Heart right ventricle (tissue), 16 donors: ENCODE data around the gene SULT1A2. TPM values are rescaled to one million over a fixed set of nuclear protein-coding genes. Genes with fewer than 3 reads are reported as not detected.
A peak's percentile ranks its signal among the peaks of the same experiment; 100 is the strongest.

ENCODE experiments used
- ATAC-seq, 8 donors: fragments of 200-7000 bp; cut with Tn5 transposase; one replicate each; pipeline ENCODE4 v1.9.1; 2020; ENCODE audit warnings: mild to moderate bottlenecking in 8 of 8, moderate library complexity in 8 of 8, moderate number of reproducible peaks in 1 of 8
- DNase-seq, 2 donors: peaks; one replicate each; pipeline ENCODE4 v3.0.0-alpha.2; 2020
- H3K27ac ChIP-seq, 10 donors: fragments of 200-600 bp; sonication (generic) in 2 of 10; one replicate each; pipeline versions ENCODE4 v1.5.0 to v1.8.0; 2020 to 2022; ENCODE audit warnings: mild to moderate bottlenecking in 3 of 10
- H3K27me3 ChIP-seq, 7 donors: fragments of 200-600 bp; one replicate each; pipeline ENCODE4 v1.8.0; 2021 to 2022; ENCODE audit warnings: mild to moderate bottlenecking in 2 of 7
- H3K36me3 ChIP-seq, 9 donors: fragments of 200-600 bp; sonication (generic) in 1 of 9; one replicate each; pipeline versions ENCODE4 v1.5.0 to v1.8.0; 2020 to 2022; ENCODE audit warnings: mild to moderate bottlenecking in 2 of 9
- H3K4me1 ChIP-seq, 9 donors: fragments of 200-600 bp; sonication (generic) in 1 of 9; one replicate each; pipeline versions ENCODE4 v1.5.0 to v1.8.0; 2020 to 2022; ENCODE audit warnings: mild to moderate bottlenecking in 4 of 9
- H3K4me3 ChIP-seq, 10 donors: fragments of 200-600 bp; sonication (generic) in 2 of 10; one replicate each; pipeline versions ENCODE4 v1.5.0 to v1.8.0; 2020 to 2022; ENCODE audit warnings: mild to moderate bottlenecking in 7 of 10, moderate library complexity in 2 of 10
- H3K9me3 ChIP-seq, 11 donors: fragments of 200-600 bp in 10 of 11; sonication (generic) in 2 of 11; one replicate each; pipeline versions ENCODE4 v1.5.0 to v1.8.0; 2013 to 2022; ENCODE audit warnings: mild to moderate bottlenecking in 2 of 11, control low read depth in 1 of 11, moderate library complexity in 1 of 11
- WGBS, 2 donors: extraction: QIAGEN DNeasy Blood & Tissue Kit; methylation state at CpG; one replicate each; pipeline ENCODE4 v1.1.7; 2013; ENCODE audit warnings: inconsistent platforms in 1 of 2; 5-methylcytosine and 5-hydroxymethylcytosine counted together
- intact Hi-C, 10 donors: fragments of 100-400 bp; cut with DNase I; formaldehyde crosslinking; loops; one replicate each; pipeline versions ENCODE4 v1.11.1 to v1.14.2; 2022
- polyA plus RNA-seq, 2 donors: library from polyadenylated mRNA; stranded (reverse); fragments of 200-250 nt; gene quantifications; one replicate each; pipeline ENCODE4 v1.2.3, GENCODE V29; 2013
- total RNA-seq, 10 donors: library from RNA; stranded (reverse); fragmentation: NEBNext Ultra II Directional in 3 of 10; extraction: Animal tissue kit (Norgen Biotek cat#: 25700) in 3 of 10; gene quantifications; one replicate each; pipeline versions ENCODE4 v1.2.1 to v1.2.4, GENCODE V29; 2021 to 2023
- TF ChIP-seq, protein P1 (sequence below), 9 donors: fragments of 200-600 bp; sonication (generic) in 2 of 9; IDR thresholded peaks; one replicate each; pipeline versions ENCODE4 v1.5.0 to v1.8.0; 2021 to 2022; ENCODE audit warnings: antibody characterized with exemption in 9 of 9, mild to moderate bottlenecking in 5 of 9, moderate library complexity in 1 of 9
- donor health status: Arrhythmogenic right ventricular cardiomyopathy.
- donor health status: ischemic (EF 13 %, LVEDD 7.1; RV severe dilation, severe dysfunction).
- donor health status: healthy with polysubstance abuse.
- donor health status: DM: no; HTN: yes; CAD: no.
- donor health status: DM: no; HTN: no; CAD: no.
- donor health status: ischemic (EF 25% LVEDD 6.9; RV normal size, moderate dysfunction).
- donor health status: ischemic (EF 25% LVEDD 5.7; RV mildly dilated, moderate dysfunction).
- donor health status: healthy.
- donor health status: DM: yes; HTN: yes; CAD: no.
- donor health status: Ischemic cardiomyopathy.
- donor health status: ischemic (EF 35%, LVEDD 5.7; RV mildly dilated, moderate dysfunction).
- donor health status: nonischemic (EF 11% LVEDD 7.7; RV severe dilation, severe dysfunction).
- donor health status: DM: yes; HTN: yes; CAD: no.
- donor health status: PGD.
- donor health status: ischemic (EF 29% LVEDD 5.4; RV normal size, mild dysfunction).
- donor health status: nonischemic (EF 23%, LVEDD 6.1; RV moderate dilation, normal function).

Gene SULT1A2
- total and polyA plus RNA-seq, 12 donors, result 0.24 to 1.7 (median 0.64) TPM

DNA sequence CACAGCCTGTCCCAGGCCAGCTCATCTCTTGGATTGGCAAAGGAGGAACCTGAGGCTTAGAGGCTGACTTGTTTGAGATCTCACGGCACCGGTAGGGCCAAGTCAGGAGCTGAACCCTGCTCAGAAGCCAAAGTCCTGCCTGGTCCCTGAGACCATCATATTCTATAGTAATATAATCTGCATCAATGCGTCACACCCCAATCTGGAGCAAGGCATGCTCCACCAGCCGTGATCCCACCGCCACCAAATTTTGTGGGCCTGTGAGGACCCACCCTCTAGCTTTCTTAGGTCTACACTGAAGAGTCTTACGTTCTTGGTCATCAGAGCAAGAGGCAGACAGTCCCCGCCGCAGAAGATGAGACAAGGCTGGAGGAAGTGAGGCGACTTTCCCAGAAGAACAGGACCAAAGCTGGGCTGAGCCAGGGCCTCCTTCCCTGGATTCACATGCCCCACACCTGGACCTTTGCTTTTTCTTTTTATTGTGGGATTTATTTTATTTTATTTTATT, 10.3 kb upstream of the SULT1A2 start:
- ATAC-seq, result no peak
- Histone ChIP-seq H3K36me3 (peaks cover 0 to 36% (median 0%) of the 10 kb centered on the region in 9 donors), H3K27ac (no peak overlapping the region), H3K27me3 (no peaks in the 10 kb centered on the region), H3K4me1 (peaks cover 0 to 23% (median 16%) of the 10 kb centered on the region in 9 donors), H3K4me3 (no peak overlapping the region), H3K9me3 (no peaks in the 10 kb centered on the region)
- WGBS, 2 donors, result 96% methylated on average over 9 of the region's 9 CpGs
- peak in 1 of 2 donors; percentile 2 for DNase-seq
- intact Hi-C loops, result no loop called here
- TF ChIP-seq, protein P1, sequence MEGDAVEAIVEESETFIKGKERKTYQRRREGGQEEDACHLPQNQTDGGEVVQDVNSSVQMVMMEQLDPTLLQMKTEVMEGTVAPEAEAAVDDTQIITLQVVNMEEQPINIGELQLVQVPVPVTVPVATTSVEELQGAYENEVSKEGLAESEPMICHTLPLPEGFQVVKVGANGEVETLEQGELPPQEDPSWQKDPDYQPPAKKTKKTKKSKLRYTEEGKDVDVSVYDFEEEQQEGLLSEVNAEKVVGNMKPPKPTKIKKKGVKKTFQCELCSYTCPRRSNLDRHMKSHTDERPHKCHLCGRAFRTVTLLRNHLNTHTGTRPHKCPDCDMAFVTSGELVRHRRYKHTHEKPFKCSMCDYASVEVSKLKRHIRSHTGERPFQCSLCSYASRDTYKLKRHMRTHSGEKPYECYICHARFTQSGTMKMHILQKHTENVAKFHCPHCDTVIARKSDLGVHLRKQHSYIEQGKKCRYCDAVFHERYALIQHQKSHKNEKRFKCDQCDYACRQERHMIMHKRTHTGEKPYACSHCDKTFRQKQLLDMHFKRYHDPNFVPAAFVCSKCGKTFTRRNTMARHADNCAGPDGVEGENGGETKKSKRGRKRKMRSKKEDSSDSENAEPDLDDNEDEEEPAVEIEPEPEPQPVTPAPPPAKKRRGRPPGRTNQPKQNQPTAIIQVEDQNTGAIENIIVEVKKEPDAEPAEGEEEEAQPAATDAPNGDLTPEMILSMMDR (IDR thresholded peaks at IDR 0.05), result no peak

DNA sequence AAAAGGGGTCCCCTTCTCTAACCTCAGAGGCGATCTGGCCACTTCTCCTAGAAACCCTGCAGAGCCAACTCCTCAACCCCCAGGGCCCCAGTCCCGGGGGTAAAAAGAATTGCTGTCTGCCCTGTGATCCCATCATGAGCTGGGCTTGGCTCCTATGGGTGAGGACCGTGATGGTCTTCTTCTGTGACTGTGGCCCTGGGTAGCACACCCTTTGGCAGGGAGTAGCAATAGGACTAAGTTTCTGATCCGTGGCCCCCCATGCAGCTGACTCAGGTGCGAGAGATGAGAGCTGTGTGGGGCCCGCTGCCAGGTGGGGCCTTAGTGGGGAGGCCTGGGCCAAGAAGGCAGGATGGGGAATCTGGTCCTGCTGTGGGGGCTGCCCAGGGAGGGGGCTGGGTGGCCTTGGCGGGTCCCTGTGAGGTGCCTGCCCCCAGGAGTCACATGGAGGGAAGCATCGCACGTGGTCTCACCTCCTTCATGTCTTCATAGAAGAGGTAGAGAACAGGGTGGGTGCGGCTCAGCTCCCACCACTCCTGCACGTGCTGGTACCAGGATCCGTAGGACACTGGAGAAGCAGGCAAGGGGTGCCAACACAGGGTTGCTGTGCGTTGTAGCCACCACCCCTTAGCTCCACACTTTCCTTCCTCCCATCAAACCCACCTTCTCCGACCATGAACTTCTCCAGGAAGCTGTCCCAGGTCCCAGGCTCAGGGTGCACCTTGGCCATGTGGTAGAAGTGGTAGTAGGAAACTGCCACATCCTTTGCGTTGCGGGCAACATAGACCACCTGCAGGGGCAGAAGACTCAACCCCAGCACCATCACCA, 9.7 kb upstream of the SULT1A2 start:
- intact Hi-C loops, result no loop called here
- DNase-seq, result peak in 1 of 2 donors; percentile 2
- no peak for ATAC-seq
- no peak overlapping the region for H3K4me3 ChIP-seq
- no peaks in the 10 kb centered on the region for H3K27me3 ChIP-seq
- H3K36me3 ChIP-seq, result peaks cover 0 to 36% (median 0%) of the 10 kb centered on the region in 9 donors
- 90 to 95% methylated on average over 16 of the region's 16 CpGs for WGBS, 2 donors
- H3K4me1 ChIP-seq, result peaks cover 0 to 23% (median 16%) of the 10 kb centered on the region in 9 donors
- H3K9me3 ChIP-seq, result no peaks in the 10 kb centered on the region
- TF ChIP-seq, protein P1 (IDR thresholded peaks at IDR 0.05), result no peak
- H3K27ac ChIP-seq, result no peak overlapping the region

DNA sequence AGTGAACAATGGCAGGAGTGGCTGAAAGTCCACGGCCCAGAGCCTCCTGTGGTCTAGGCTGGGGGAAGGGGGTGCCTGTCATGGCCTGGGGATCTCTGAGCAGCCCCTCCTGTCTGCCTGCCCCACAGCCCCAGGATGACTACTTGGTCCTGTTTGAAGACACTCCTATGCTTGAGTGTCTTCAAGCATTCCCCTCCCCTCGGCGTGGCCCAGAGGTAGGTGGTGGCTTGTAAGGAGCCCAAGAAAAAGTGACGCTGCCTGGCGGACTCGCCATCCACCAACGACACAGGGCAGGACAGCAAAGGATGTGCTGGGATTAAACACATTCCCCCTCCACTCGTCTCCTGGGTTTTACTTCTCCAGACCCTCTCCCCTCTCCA, 7.3 kb upstream of the SULT1A2 start:
- peaks cover 0 to 4% (median 2%) of the 10 kb centered on the region in 9 donors for H3K4me1 ChIP-seq
- WGBS, 2 donors, result 72 to 78% methylated on average over 8 of the region's 8 CpGs
- DNase-seq, result no peak
- no peak overlapping the region for H3K27ac ChIP-seq
- no peak for ATAC-seq
- H3K36me3 ChIP-seq, result peaks cover 0 to 36% (median 0%) of the 10 kb centered on the region in 9 donors
- H3K9me3 ChIP-seq, result no peaks in the 10 kb centered on the region
- no peak overlapping the region for H3K4me3 ChIP-seq
- TF ChIP-seq, protein P1 (IDR thresholded peaks at IDR 0.05), result no peak
- intact Hi-C loops, result no loop called here
- no peaks in the 10 kb centered on the region for H3K27me3 ChIP-seq

DNA sequence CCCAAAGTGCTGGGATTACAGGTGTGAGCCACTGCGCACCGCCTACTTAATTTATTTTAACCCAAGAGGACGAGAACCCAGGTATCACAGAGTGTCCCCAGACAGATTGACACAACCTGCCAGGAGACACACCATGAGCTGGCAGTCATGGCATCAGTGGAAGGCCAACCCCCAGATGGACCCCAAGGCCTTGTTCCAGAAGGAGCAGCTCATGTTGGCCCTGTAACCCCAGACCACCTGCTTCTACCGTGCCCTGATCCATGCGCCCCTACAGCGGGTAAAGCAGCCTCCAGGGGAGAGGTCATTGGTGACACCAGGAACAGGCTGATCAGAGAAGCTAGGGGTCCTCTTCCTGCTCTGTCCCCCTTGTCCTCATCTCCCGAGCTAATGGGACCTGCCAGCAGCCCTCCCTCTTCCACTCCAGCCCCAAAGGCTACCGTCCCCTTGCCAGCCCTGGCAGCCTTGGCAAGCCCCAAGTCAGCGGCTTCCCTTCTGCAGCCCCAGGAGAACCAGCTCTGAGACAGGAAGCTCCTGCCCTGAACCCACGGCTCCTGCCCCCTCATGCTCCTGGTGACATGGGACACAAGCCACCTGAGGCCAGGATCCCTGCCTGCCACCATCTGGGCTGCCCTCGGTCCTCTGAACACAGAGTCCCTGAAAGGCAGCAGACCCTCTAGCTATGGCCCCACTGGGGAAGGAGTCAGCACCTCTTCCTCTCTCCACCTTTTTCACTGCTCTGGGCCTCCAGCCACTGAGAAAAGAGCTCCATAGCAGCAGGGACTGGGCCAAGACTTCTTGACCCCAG, 6.7 kb upstream of the SULT1A2 start:
- no peak for DNase-seq
- intact Hi-C loops, result no loop called here
- peaks cover 0 to 36% (median 0%) of the 10 kb centered on the region in 9 donors for H3K36me3 ChIP-seq
- ATAC-seq, result peak in 1 of 8 donors; percentile 6
- TF ChIP-seq, protein P1 (IDR thresholded peaks at IDR 0.05), result no peak
- no peak overlapping the region for H3K4me3 ChIP-seq
- no peaks in the 10 kb centered on the region for H3K4me1 ChIP-seq
- H3K27me3 ChIP-seq, result no peaks in the 10 kb centered on the region
- H3K9me3 ChIP-seq, result no peaks in the 10 kb centered on the region
- H3K27ac ChIP-seq, result no peak overlapping the region
- 76 to 80% methylated on average over 11 of the region's 11 CpGs for WGBS, 2 donors
